22Rv1 (cell line): Measurements from ENCODE around the gene SYNDIG1.

Experiments used
- ZFX ChIP-seq: fragments of 450-650 bp; IDR thresholded peaks from 2 replicates; pipeline ENCODE4 v1.6.1; 2017; ENCODE audit warnings: antibody characterized with exemption, borderline replicate concordance
- TF ChIP-seq, protein P1 (sequence below): fragments of 450-650 bp; IDR thresholded peaks from 2 replicates; pipeline ENCODE4 v1.5.1; 2017; ENCODE audit warnings: mild to moderate bottlenecking

- TF ChIP-seq, protein P1, sequence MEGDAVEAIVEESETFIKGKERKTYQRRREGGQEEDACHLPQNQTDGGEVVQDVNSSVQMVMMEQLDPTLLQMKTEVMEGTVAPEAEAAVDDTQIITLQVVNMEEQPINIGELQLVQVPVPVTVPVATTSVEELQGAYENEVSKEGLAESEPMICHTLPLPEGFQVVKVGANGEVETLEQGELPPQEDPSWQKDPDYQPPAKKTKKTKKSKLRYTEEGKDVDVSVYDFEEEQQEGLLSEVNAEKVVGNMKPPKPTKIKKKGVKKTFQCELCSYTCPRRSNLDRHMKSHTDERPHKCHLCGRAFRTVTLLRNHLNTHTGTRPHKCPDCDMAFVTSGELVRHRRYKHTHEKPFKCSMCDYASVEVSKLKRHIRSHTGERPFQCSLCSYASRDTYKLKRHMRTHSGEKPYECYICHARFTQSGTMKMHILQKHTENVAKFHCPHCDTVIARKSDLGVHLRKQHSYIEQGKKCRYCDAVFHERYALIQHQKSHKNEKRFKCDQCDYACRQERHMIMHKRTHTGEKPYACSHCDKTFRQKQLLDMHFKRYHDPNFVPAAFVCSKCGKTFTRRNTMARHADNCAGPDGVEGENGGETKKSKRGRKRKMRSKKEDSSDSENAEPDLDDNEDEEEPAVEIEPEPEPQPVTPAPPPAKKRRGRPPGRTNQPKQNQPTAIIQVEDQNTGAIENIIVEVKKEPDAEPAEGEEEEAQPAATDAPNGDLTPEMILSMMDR = no peak
- no peak for TF ChIP-seq ZFX
These were observed 64.9 kb downstream of the SYNDIG1 start for GRCh38 chr20:24534282-24534681.
